Gastrocnemius medialis (tissue), 4 donors: ENCODE results near the gene SHANK3.
"Not testable (repeated sequence)": the region's sequence is repeated elsewhere in the genome, so short reads cannot be mapped to it uniquely, and the experiment has no call there.

Experiments
- POLR2A ChIP-seq, 2 donors: fragments of 450-650 bp; IDR thresholded peaks; one replicate each; pipeline ENCODE4 v1.6.1; 2017; ENCODE audit warnings: antibody characterized with exemption in 2 of 2, mild to moderate bottlenecking in 2 of 2, moderate library complexity in 2 of 2
- TF ChIP-seq, protein P1 (sequence below), 5 experiments: fragments of 450-650 bp in 3 of 5; fragments of 200-600 bp in 2 of 5; sonication (generic) in 2 of 5; IDR thresholded peaks in 4 of 5; conservative IDR thresholded peaks in 1 of 5; 1 replicate in 4 of 5; 2 replicates in 1 of 5; pipeline ENCODE4 v1.5.1; 2016 to 2019; ENCODE audit warnings: antibody characterized with exemption in 5 of 5, mild to moderate bottlenecking in 3 of 5, moderate library complexity in 3 of 5

DNA sequence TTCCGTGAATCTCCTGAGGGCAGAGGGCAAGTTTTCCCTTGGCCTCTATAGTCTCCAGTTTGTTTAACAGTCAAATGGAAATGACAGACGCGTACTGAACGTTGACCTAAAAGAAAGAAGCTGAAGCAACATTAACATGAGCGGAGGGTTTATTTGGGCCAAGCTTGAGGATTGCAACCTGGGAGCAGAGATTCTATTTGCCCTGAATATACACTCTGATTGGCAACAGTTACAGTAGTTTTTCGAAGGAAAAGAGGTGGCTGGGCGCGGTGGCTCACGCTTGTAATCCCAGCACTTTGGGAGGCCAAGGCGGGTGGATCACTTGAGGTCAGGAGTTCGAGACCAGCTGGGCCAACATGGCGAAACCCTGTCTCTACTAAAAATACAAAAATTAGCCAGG is 32.3 kb upstream of the SHANK3 start:
- TF ChIP-seq, protein P1, sequence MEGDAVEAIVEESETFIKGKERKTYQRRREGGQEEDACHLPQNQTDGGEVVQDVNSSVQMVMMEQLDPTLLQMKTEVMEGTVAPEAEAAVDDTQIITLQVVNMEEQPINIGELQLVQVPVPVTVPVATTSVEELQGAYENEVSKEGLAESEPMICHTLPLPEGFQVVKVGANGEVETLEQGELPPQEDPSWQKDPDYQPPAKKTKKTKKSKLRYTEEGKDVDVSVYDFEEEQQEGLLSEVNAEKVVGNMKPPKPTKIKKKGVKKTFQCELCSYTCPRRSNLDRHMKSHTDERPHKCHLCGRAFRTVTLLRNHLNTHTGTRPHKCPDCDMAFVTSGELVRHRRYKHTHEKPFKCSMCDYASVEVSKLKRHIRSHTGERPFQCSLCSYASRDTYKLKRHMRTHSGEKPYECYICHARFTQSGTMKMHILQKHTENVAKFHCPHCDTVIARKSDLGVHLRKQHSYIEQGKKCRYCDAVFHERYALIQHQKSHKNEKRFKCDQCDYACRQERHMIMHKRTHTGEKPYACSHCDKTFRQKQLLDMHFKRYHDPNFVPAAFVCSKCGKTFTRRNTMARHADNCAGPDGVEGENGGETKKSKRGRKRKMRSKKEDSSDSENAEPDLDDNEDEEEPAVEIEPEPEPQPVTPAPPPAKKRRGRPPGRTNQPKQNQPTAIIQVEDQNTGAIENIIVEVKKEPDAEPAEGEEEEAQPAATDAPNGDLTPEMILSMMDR (IDR thresholded peaks at IDR 0.05 in 4 of 5, conservative IDR thresholded peaks at IDR 0.05 in 1 of 5), result not testable (repeated sequence)
- not testable (repeated sequence) for TF ChIP-seq POLR2A (IDR thresholded peaks at IDR 0.05)
